T-helper 2 cell (primary cell): ENCODE data around the gene SLC25A6.
"Not testable (repeated sequence)": the region's sequence is repeated elsewhere in the genome, so short reads cannot be mapped to it uniquely, and the experiment has no call there.

Experiments
- DNase-seq, 5 experiments: peaks; one replicate each; pipeline versions ENCODE4 v3.0.0 to v3.0.0-alpha.2; 2012 to 2022

The SLC25A6 gene

GRCh38 chrX:1389181-1389992, 2.5 kb downstream of the SLC25A6 start:
- no peak for DNase-seq

GRCh38 chrX:1388651-1389050, 3.3 kb downstream of the SLC25A6 start:
- DNase-seq: no peak

GRCh38 chrX:1387141-1387776, 4.7 kb downstream of the SLC25A6 start:
- DNase-seq: no peak

GRCh38 chrX:1386338-1387127, 5.4 kb downstream of the SLC25A6 start:
- DNase-seq: no peak

- DNase-seq: no peak
Measured at GRCh38 chrX:1385253-1386223, 6.4 kb downstream of the SLC25A6 start.

GRCh38 chrX:1384658-1385252, 7.2 kb downstream of the SLC25A6 start:
- DNase-seq: no peak

- DNase-seq: no peak
Measured at GRCh38 chrX:1380672-1381233, 11.2 kb downstream of the SLC25A6 start.

GRCh38 chrX:1378306-1378759, 13.6 kb downstream of the SLC25A6 start:
- no peak for DNase-seq

GRCh38 chrX:1368385-1368698, 23.6 kb downstream of the SLC25A6 start:
- no peak for DNase-seq

GRCh38 chrX:1366363-1366762, 25.6 kb downstream of the SLC25A6 start:
- DNase-seq: not testable (repeated sequence)

GRCh38 chrX:1361910-1362309, 30.0 kb downstream of the SLC25A6 start:
- no peak for DNase-seq

GRCh38 chrX:1361275-1361674, 30.6 kb downstream of the SLC25A6 start:
- no peak for DNase-seq

- no peak for DNase-seq
Measured at GRCh38 chrX:1360171-1360570, 31.7 kb downstream of the SLC25A6 start.

- DNase-seq: no peak
Measured at GRCh38 chrX:1359477-1359873, 32.4 kb downstream of the SLC25A6 start.

GRCh38 chrX:1358793-1359476, 33.0 kb downstream of the SLC25A6 start:
- DNase-seq: no peak

GRCh38 chrX:1357993-1358392, 33.9 kb downstream of the SLC25A6 start:
- no peak for DNase-seq

- no peak for DNase-seq
Measured at GRCh38 chrX:1355131-1356046, 36.5 kb downstream of the SLC25A6 start.

- DNase-seq: no peak
Measured at GRCh38 chrX:1354036-1355019, 37.6 kb downstream of the SLC25A6 start.
